ENCODE results near the gene FBLN2.

The FBLN2 gene

GRCh38 chr3:13581485-13582365 is 32.8 kb downstream of the FBLN2 start:
- H3K27ac ChIP-seq (replicated peaks) = no peak overlapping the region
- no peak for DNase-seq (ENCODE audit: low read depth in 1 of 2, low spot score in 1 of 2)
- H3K4me3 ChIP-seq (replicated peaks; ENCODE audit: insufficient read depth, low read length) = no peak overlapping the region
- peaks cover 4% of the 10 kb centered on the region for H3K27me3 ChIP-seq (ENCODE audit: insufficient read depth, poor library complexity, severe bottlenecking)
- TF ChIP-seq SPI1 (IDR thresholded peaks at IDR 0.05; ENCODE audit: borderline replicate concordance, low read depth) = no peak
- TF ChIP-seq POLR2AphosphoS5 (IDR thresholded peaks at IDR 0.05; ENCODE audit: low read depth) = no peak
- no peak for TF ChIP-seq REST (IDR thresholded peaks at IDR 0.05; ENCODE audit: insufficient replicate concordance, low read depth)
- no peak for TF ChIP-seq GABPA (IDR thresholded peaks at IDR 0.05; ENCODE audit: low read depth)
- TF ChIP-seq, protein P1, sequence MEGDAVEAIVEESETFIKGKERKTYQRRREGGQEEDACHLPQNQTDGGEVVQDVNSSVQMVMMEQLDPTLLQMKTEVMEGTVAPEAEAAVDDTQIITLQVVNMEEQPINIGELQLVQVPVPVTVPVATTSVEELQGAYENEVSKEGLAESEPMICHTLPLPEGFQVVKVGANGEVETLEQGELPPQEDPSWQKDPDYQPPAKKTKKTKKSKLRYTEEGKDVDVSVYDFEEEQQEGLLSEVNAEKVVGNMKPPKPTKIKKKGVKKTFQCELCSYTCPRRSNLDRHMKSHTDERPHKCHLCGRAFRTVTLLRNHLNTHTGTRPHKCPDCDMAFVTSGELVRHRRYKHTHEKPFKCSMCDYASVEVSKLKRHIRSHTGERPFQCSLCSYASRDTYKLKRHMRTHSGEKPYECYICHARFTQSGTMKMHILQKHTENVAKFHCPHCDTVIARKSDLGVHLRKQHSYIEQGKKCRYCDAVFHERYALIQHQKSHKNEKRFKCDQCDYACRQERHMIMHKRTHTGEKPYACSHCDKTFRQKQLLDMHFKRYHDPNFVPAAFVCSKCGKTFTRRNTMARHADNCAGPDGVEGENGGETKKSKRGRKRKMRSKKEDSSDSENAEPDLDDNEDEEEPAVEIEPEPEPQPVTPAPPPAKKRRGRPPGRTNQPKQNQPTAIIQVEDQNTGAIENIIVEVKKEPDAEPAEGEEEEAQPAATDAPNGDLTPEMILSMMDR (IDR thresholded peaks at IDR 0.05; ENCODE audit: insufficient read depth, low read length) = no peak

DNA sequence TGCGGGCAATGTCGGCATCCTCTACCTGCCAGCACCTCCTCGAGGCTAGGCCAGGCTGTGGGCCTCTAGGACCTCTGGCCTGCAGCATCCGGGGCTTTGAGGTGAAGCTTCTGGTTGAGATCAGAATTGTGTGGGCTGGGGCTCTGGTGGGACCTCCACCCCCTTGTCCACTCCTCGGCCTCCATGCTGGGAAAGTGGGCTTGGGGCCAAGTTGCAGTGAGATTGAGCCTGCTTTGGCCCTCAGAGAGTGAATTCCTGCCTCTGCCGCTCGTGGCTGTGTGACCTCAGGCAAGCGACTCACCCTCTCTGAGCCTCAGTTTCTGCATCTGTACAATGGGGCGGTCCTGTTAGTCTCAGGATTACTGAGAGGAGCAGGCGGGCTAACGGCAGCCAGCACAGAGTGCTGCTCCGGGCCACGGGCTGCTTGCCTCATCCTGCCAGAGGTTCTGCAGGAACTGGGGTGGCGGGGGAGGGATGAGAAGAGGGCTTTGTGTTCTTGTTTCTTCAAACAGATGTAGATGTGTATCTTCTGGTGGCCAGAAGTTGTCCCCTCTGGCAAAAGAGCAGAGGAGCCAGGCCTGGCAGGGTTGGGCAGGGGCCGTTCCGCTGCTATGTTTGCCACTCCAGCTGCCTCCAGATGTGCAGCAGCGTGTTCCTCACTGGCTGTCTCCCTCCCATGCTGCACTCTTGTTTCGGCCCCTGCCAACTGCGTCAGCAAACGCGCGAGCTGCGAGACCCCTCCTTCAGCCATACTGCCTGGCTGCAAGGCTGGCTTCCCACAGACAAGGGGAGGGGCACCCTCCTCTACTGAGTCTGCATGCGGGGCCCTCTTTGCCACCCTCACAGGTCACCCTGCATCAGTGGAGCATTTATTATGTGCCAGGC is 33.7 kb downstream of the FBLN2 start:
- no peak for DNase-seq (ENCODE audit: low read depth in 1 of 2, low spot score in 1 of 2)
- Histone ChIP-seq H3K27ac (replicated peaks) (no peak overlapping the region), H3K4me3 (replicated peaks; ENCODE audit: insufficient read depth, low read length) (no peak overlapping the region), H3K27me3 (ENCODE audit: insufficient read depth, poor library complexity, severe bottlenecking) (peaks cover 4% of the 10 kb centered on the region)
- TF ChIP-seq, protein P1 (IDR thresholded peaks at IDR 0.05; ENCODE audit: insufficient read depth, low read length) = no peak
- no peak for TF ChIP-seq REST (IDR thresholded peaks at IDR 0.05; ENCODE audit: insufficient replicate concordance, low read depth)
- no peak for TF ChIP-seq SPI1 (IDR thresholded peaks at IDR 0.05; ENCODE audit: borderline replicate concordance, low read depth)
- no peak for TF ChIP-seq POLR2AphosphoS5 (IDR thresholded peaks at IDR 0.05; ENCODE audit: low read depth)
- TF ChIP-seq GABPA (IDR thresholded peaks at IDR 0.05; ENCODE audit: low read depth) = no peak

GRCh38 chr3:13583251-13584180 is 34.6 kb downstream of the FBLN2 start:
- no peak overlapping the region for H3K4me3 ChIP-seq (replicated peaks; ENCODE audit: insufficient read depth, low read length)
- no peak for TF ChIP-seq SPI1 (IDR thresholded peaks at IDR 0.05; ENCODE audit: borderline replicate concordance, low read depth)
- TF ChIP-seq, protein P1 (IDR thresholded peaks at IDR 0.05; ENCODE audit: insufficient read depth, low read length) = no peak
- no peak for TF ChIP-seq POLR2AphosphoS5 (IDR thresholded peaks at IDR 0.05; ENCODE audit: low read depth)
- no peak overlapping the region for H3K27ac ChIP-seq (replicated peaks)
- H3K27me3 ChIP-seq (ENCODE audit: insufficient read depth, poor library complexity, severe bottlenecking) = peaks cover 4% of the 10 kb centered on the region
- no peak for DNase-seq (ENCODE audit: low read depth in 1 of 2, low spot score in 1 of 2)

Measured in HL-60 (cell line).